ENCODE measurements around the gene EPHA6. TPM values are rescaled to one million over a fixed set of nuclear protein-coding genes. Genes with fewer than 3 reads are reported as not detected.

The EPHA6 gene
- total and polyA plus RNA-seq, 9 of the 15 experiments (the other 6 are each of a cell fraction or from before 2014, with no cell fraction given), result not detected

DNA sequence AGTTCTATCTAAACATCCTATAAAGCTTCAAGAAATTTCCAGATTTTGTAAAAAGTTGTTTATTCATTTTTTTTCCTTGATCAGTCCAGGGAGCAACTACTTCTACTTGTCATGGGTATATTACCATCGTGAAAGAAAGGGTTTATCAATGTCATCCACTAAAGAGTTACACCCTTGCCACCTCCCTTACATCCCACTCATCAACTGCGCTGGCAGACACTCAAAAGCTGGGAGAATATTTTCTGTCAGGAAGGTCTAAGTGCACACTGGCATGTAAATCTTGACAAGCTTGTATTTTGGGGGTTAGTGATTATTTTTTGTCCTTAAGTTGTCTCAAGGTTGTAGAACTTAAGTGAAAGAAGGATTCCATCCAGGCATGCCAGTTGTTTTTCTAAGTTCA lies 761.8 kb downstream of the EPHA6 start:
- Histone ChIP-seq H3K27me3 (ENCODE audit: control insufficient read depth in 2 of 2, insufficient read depth in 2 of 2, low read length in 2 of 2) (no peaks in the 10 kb centered on the region), H3K9ac (ENCODE audit: insufficient read depth in 1 of 2, low read depth in 2 of 2, low read length in 2 of 2) (no peak overlapping the region), H3K9me3 (replicated peaks; ENCODE audit: control insufficient read depth, insufficient read depth, low read depth, low read length) (no peaks in the 10 kb centered on the region), H3K79me2 (ENCODE audit: control insufficient read depth, insufficient read depth, low read length) (no peaks in the 10 kb centered on the region), H3K9me1 (ENCODE audit: control insufficient read depth, insufficient read depth, low read length) (no peaks in the 10 kb centered on the region), H3K4me1 (replicated peaks in 1 of 2; ENCODE audit: control insufficient read depth in 2 of 2, insufficient read depth in 2 of 2, low read length in 2 of 2) (no peaks in the 10 kb centered on the region), H2AFZ (ENCODE audit: low read depth, low read length) (no peak overlapping the region), H3K4me2 (ENCODE audit: insufficient read depth, low read length) (no peak overlapping the region), H3K36me3 (ENCODE audit: control insufficient read depth, insufficient read depth, low read length) (no peaks in the 10 kb centered on the region), H3K27ac (ENCODE audit: extremely low read depth, low read depth, low read length) (no peak overlapping the region), H4K20me1 (replicated peaks; ENCODE audit: control insufficient read depth, insufficient read depth, low read length) (no peaks in the 10 kb centered on the region), H3K4me3 (no peak overlapping the region)
- POLR2A ChIA-PET, result no interaction called here
- FAIRE-seq (no peak), ATAC-seq (no peak), DNase-seq (ENCODE audit: extremely low read depth in 1 of 4, low spot score in 3 of 4) (no peak)
- in situ Hi-C loops (cut with MboI) (no loop called here), intact Hi-C loops (cut with micrococcal nuclease) (no loop called here)
- WGBS (ENCODE audit: insufficient coverage, low coverage, missing lambda C conversion rate), result 0% methylated on average over 2 of the region's 2 CpGs
- CTCF ChIA-PET (ENCODE audit: low intra/inter-chr PET ratio), result no interaction called here
- no TSS peak for BruUV-seq (replicated peaks)
- TF ChIP-seq EZH2 (IDR thresholded peaks at IDR 0.05; ENCODE audit: borderline replicate concordance, low read depth, low read length), result no peak

DNA sequence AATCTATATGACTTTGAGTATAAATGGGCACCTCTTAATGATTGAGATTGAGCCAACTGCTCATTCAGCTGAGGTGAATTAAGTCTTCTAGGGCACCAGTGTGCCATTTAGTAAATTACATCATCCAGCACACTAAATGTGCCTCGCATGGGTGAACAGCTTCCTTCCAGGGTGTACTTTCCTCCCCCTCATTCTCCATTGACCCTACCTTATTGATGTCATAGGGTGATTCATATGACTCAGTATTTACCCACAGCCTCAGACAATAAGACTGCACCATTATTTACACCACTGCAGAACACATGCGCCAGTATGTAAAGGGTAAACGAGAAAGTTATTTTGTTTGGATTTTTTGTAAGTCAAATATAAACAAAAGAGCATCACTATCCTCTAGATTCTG lies 765.0 kb downstream of the EPHA6 start:
- DNase-seq (ENCODE audit: extremely low read depth in 1 of 4, low spot score in 3 of 4) (no peak), FAIRE-seq (no peak), ATAC-seq (no peak)
- ChIA-PET POLR2A (no interaction called here), CTCF (ENCODE audit: low intra/inter-chr PET ratio) (no interaction called here)
- Histone ChIP-seq H3K27ac (ENCODE audit: extremely low read depth, low read depth, low read length) (no peak overlapping the region), H3K4me3 (no peak overlapping the region), H3K9me3 (replicated peaks; ENCODE audit: control insufficient read depth, insufficient read depth, low read depth, low read length) (no peaks in the 10 kb centered on the region), H3K4me1 (replicated peaks in 1 of 2; ENCODE audit: control insufficient read depth in 2 of 2, insufficient read depth in 2 of 2, low read length in 2 of 2) (no peaks in the 10 kb centered on the region), H3K4me2 (ENCODE audit: insufficient read depth, low read length) (no peak overlapping the region), H3K79me2 (ENCODE audit: control insufficient read depth, insufficient read depth, low read length) (no peaks in the 10 kb centered on the region), H3K9ac (ENCODE audit: insufficient read depth in 1 of 2, low read depth in 2 of 2, low read length in 2 of 2) (no peak overlapping the region), H3K36me3 (ENCODE audit: control insufficient read depth, insufficient read depth, low read length) (no peaks in the 10 kb centered on the region), H3K9me1 (ENCODE audit: control insufficient read depth, insufficient read depth, low read length) (no peaks in the 10 kb centered on the region), H4K20me1 (replicated peaks; ENCODE audit: control insufficient read depth, insufficient read depth, low read length) (no peaks in the 10 kb centered on the region), H2AFZ (ENCODE audit: low read depth, low read length) (no peak overlapping the region), H3K27me3 (ENCODE audit: control insufficient read depth in 2 of 2, insufficient read depth in 2 of 2, low read length in 2 of 2) (no peaks in the 10 kb centered on the region)
- no TSS peak for BruUV-seq (replicated peaks)
- whole genome bisulfite sequencing (ENCODE audit: insufficient coverage, low coverage, missing lambda C conversion rate), result 0% methylated on average over 3 of the region's 3 CpGs
- intact Hi-C loops (cut with micrococcal nuclease), result no loop called here
- in situ Hi-C loops (cut with MboI), result no loop called here
- TF ChIP-seq NR2F6 (CRISPR knock-in tag; IDR thresholded peaks at IDR 0.05) (no peak), PHB (CRISPR knock-in tag; IDR thresholded peaks at IDR 0.05) (no peak), RFX5 (IDR thresholded peaks at IDR 0.05; ENCODE audit: low read depth, low read length) (no peak), BHLHE40 (IDR thresholded peaks at IDR 0.05; ENCODE audit: low read length) (no peak), CBX8 (IDR thresholded peaks at IDR 0.05; ENCODE audit: borderline replicate concordance, extremely low read depth, low read depth, low read length, poor library complexity, severe bottlenecking) (no peak), XRCC5 (IDR thresholded peaks at IDR 0.05; ENCODE audit: low read depth, low read length) (no peak), FOXM1 (IDR thresholded peaks at IDR 0.05; ENCODE audit: low read depth) (no peak), FOXM1 (CRISPR knock-in tag; IDR thresholded peaks at IDR 0.05; ENCODE audit: low read depth) (no peak), ZNF384 (IDR thresholded peaks at IDR 0.05; ENCODE audit: low read depth, low read length) (no peak), ZNF41 (CRISPR knock-in tag; conservative IDR thresholded peaks at IDR 0.05) (no peak)
- TF ChIP-seq, protein P1, sequence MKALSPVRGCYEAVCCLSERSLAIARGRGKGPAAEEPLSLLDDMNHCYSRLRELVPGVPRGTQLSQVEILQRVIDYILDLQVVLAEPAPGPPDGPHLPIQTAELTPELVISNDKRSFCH (CRISPR knock-in tag; IDR thresholded peaks at IDR 0.05), result no peak
- TF ChIP-seq, protein P1 (tag; IDR thresholded peaks at IDR 0.05), result no peak
- TF ChIP-seq, protein P2, sequence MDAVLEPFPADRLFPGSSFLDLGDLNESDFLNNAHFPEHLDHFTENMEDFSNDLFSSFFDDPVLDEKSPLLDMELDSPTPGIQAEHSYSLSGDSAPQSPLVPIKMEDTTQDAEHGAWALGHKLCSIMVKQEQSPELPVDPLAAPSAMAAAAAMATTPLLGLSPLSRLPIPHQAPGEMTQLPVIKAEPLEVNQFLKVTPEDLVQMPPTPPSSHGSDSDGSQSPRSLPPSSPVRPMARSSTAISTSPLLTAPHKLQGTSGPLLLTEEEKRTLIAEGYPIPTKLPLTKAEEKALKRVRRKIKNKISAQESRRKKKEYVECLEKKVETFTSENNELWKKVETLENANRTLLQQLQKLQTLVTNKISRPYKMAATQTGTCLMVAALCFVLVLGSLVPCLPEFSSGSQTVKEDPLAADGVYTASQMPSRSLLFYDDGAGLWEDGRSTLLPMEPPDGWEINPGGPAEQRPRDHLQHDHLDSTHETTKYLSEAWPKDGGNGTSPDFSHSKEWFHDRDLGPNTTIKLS (IDR thresholded peaks at IDR 0.05; ENCODE audit: borderline replicate concordance, low read depth), result no peak
- TF ChIP-seq, protein P3, sequence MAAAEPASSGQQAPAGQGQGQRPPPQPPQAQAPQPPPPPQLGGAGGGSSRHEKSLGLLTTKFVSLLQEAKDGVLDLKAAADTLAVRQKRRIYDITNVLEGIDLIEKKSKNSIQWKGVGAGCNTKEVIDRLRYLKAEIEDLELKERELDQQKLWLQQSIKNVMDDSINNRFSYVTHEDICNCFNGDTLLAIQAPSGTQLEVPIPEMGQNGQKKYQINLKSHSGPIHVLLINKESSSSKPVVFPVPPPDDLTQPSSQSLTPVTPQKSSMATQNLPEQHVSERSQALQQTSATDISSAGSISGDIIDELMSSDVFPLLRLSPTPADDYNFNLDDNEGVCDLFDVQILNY (CRISPR knock-in tag; IDR thresholded peaks at IDR 0.05), result no peak

Measured in K562 (cell line).